ENCODE measurements around the gene EQTN. TPM values are rescaled to one million over a fixed set of nuclear protein-coding genes. Genes with fewer than 3 reads are reported as not detected.

EQTN gene
- not detected for total RNA-seq

- Histone ChIP-seq H3K27ac (ENCODE audit: low read depth, low read length) (no peak within 1 kb of the TSS), H3K4me3 (ENCODE audit: low read length in 3 of 3) (no peak within 1 kb of the TSS), H3K4me1 (ENCODE audit: control insufficient read depth in 3 of 3, insufficient read depth in 3 of 3, low read length in 3 of 3) (no peaks in the 10 kb centered on the region), H3K9ac (ENCODE audit: low read depth in 1 of 3, low read length in 3 of 3) (no peak within 1 kb of the TSS), H3K36me3 (ENCODE audit: control insufficient read depth in 3 of 3, insufficient read depth in 3 of 3, low read length in 3 of 3) (no peaks in the 10 kb centered on the region), H3K27me3 (ENCODE audit: control insufficient read depth in 3 of 3, insufficient read depth in 3 of 3, low read length in 3 of 3) (no peaks in the 10 kb centered on the region), H3K9me3 (ENCODE audit: control insufficient read depth in 3 of 3, low read length in 3 of 3) (no peaks in the 10 kb centered on the region)
Measured at GRCh38 chr9:27297050-27297449, at the start of gene EQTN. Gene EQTN, minus strand, starts transcription at chr9:27297150. Its CDS starts 95 bp downstream, at chr9:27297055.

- Histone ChIP-seq H3K27ac (ENCODE audit: low read depth, low read length) (no peak overlapping the region), H3K4me3 (ENCODE audit: low read length in 3 of 3) (no peak overlapping the region), H3K36me3 (ENCODE audit: control insufficient read depth in 3 of 3, insufficient read depth in 3 of 3, low read length in 3 of 3) (no peaks in the 10 kb centered on the region), H3K27me3 (ENCODE audit: control insufficient read depth in 3 of 3, insufficient read depth in 3 of 3, low read length in 3 of 3) (no peaks in the 10 kb centered on the region), H3K9me3 (ENCODE audit: control insufficient read depth in 3 of 3, low read length in 3 of 3) (no peaks in the 10 kb centered on the region), H3K9ac (ENCODE audit: low read depth in 1 of 3, low read length in 3 of 3) (no peak overlapping the region), H3K4me1 (ENCODE audit: control insufficient read depth in 3 of 3, insufficient read depth in 3 of 3, low read length in 3 of 3) (peaks cover 2 to 10% (median 9%) of the 10 kb centered on the region in 3 donors)
Measured at GRCh38 chr9:27344776-27345175, 47.8 kb upstream of the EQTN start.

GRCh38 chr9:27341545-27342294 lies 44.8 kb upstream of the EQTN start:
- Histone ChIP-seq H3K27me3 (ENCODE audit: control insufficient read depth in 3 of 3, insufficient read depth in 3 of 3, low read length in 3 of 3) (no peaks in the 10 kb centered on the region), H3K9ac (ENCODE audit: low read depth in 1 of 3, low read length in 3 of 3) (no peak overlapping the region), H3K4me3 (ENCODE audit: low read length in 3 of 3) (no peak overlapping the region), H3K4me1 (ENCODE audit: control insufficient read depth in 3 of 3, insufficient read depth in 3 of 3, low read length in 3 of 3) (peaks cover 17 to 30% (median 27%) of the 10 kb centered on the region in 3 donors), H3K36me3 (ENCODE audit: control insufficient read depth in 3 of 3, insufficient read depth in 3 of 3, low read length in 3 of 3) (no peaks in the 10 kb centered on the region), H3K9me3 (ENCODE audit: control insufficient read depth in 3 of 3, low read length in 3 of 3) (no peaks in the 10 kb centered on the region), H3K27ac (ENCODE audit: low read depth, low read length) (no peak overlapping the region)

- no peak overlapping the region for H3K9ac ChIP-seq (ENCODE audit: low read depth in 1 of 3, low read length in 3 of 3)
- H3K27me3 ChIP-seq (ENCODE audit: control insufficient read depth in 3 of 3, insufficient read depth in 3 of 3, low read length in 3 of 3), result no peaks in the 10 kb centered on the region
- H3K9me3 ChIP-seq (ENCODE audit: control insufficient read depth in 3 of 3, low read length in 3 of 3), result no peaks in the 10 kb centered on the region
- H3K27ac ChIP-seq (ENCODE audit: low read depth, low read length), result no peak overlapping the region
- H3K36me3 ChIP-seq (ENCODE audit: control insufficient read depth in 3 of 3, insufficient read depth in 3 of 3, low read length in 3 of 3), result no peaks in the 10 kb centered on the region
- peaks cover 17 to 30% (median 27%) of the 10 kb centered on the region in 3 donors for H3K4me1 ChIP-seq (ENCODE audit: control insufficient read depth in 3 of 3, insufficient read depth in 3 of 3, low read length in 3 of 3)
- no peak overlapping the region for H3K4me3 ChIP-seq (ENCODE audit: low read length in 3 of 3)
Measured at GRCh38 chr9:27340961-27341511, 44.1 kb upstream of the EQTN start.

- H3K27ac ChIP-seq (ENCODE audit: low read depth, low read length), result no peak overlapping the region
- H3K9me3 ChIP-seq (ENCODE audit: control insufficient read depth in 3 of 3, low read length in 3 of 3), result no peaks in the 10 kb centered on the region
- no peaks in the 10 kb centered on the region for H3K36me3 ChIP-seq (ENCODE audit: control insufficient read depth in 3 of 3, insufficient read depth in 3 of 3, low read length in 3 of 3)
- H3K4me3 ChIP-seq (ENCODE audit: low read length in 3 of 3), result no peak overlapping the region
- peaks cover 17 to 30% (median 27%) of the 10 kb centered on the region in 3 donors for H3K4me1 ChIP-seq (ENCODE audit: control insufficient read depth in 3 of 3, insufficient read depth in 3 of 3, low read length in 3 of 3)
- no peak overlapping the region for H3K9ac ChIP-seq (ENCODE audit: low read depth in 1 of 3, low read length in 3 of 3)
- H3K27me3 ChIP-seq (ENCODE audit: control insufficient read depth in 3 of 3, insufficient read depth in 3 of 3, low read length in 3 of 3), result no peaks in the 10 kb centered on the region
Measured at GRCh38 chr9:27340285-27340674, 43.3 kb upstream of the EQTN start.

GRCh38 chr9:27339661-27340284 lies 42.8 kb upstream of the EQTN start:
- Histone ChIP-seq H3K9me3 (ENCODE audit: control insufficient read depth in 3 of 3, low read length in 3 of 3) (no peaks in the 10 kb centered on the region), H3K9ac (ENCODE audit: low read depth in 1 of 3, low read length in 3 of 3) (no peak overlapping the region), H3K27ac (ENCODE audit: low read depth, low read length) (no peak overlapping the region), H3K36me3 (ENCODE audit: control insufficient read depth in 3 of 3, insufficient read depth in 3 of 3, low read length in 3 of 3) (no peaks in the 10 kb centered on the region), H3K27me3 (ENCODE audit: control insufficient read depth in 3 of 3, insufficient read depth in 3 of 3, low read length in 3 of 3) (no peaks in the 10 kb centered on the region), H3K4me1 (ENCODE audit: control insufficient read depth in 3 of 3, insufficient read depth in 3 of 3, low read length in 3 of 3) (peaks cover 17 to 30% (median 27%) of the 10 kb centered on the region in 3 donors), H3K4me3 (ENCODE audit: low read length in 3 of 3) (no peak overlapping the region)

- Histone ChIP-seq H3K4me3 (ENCODE audit: low read length in 3 of 3) (no peak overlapping the region), H3K9ac (ENCODE audit: low read depth in 1 of 3, low read length in 3 of 3) (no peak overlapping the region), H3K9me3 (ENCODE audit: control insufficient read depth in 3 of 3, low read length in 3 of 3) (no peaks in the 10 kb centered on the region), H3K4me1 (ENCODE audit: control insufficient read depth in 3 of 3, insufficient read depth in 3 of 3, low read length in 3 of 3) (peaks cover 21 to 34% (median 28%) of the 10 kb centered on the region in 3 donors), H3K36me3 (ENCODE audit: control insufficient read depth in 3 of 3, insufficient read depth in 3 of 3, low read length in 3 of 3) (no peaks in the 10 kb centered on the region), H3K27ac (ENCODE audit: low read depth, low read length) (no peak overlapping the region), H3K27me3 (ENCODE audit: control insufficient read depth in 3 of 3, insufficient read depth in 3 of 3, low read length in 3 of 3) (no peaks in the 10 kb centered on the region)
Measured at GRCh38 chr9:27338527-27338903, 41.6 kb upstream of the EQTN start.

GRCh38 chr9:27337833-27338526 lies 41.0 kb upstream of the EQTN start:
- Histone ChIP-seq H3K36me3 (ENCODE audit: control insufficient read depth in 3 of 3, insufficient read depth in 3 of 3, low read length in 3 of 3) (no peaks in the 10 kb centered on the region), H3K9me3 (ENCODE audit: control insufficient read depth in 3 of 3, low read length in 3 of 3) (no peaks in the 10 kb centered on the region), H3K27ac (ENCODE audit: low read depth, low read length) (no peak overlapping the region), H3K4me3 (ENCODE audit: low read length in 3 of 3) (no peak overlapping the region), H3K4me1 (ENCODE audit: control insufficient read depth in 3 of 3, insufficient read depth in 3 of 3, low read length in 3 of 3) (peaks cover 24 to 36% (median 32%) of the 10 kb centered on the region in 3 donors), H3K27me3 (ENCODE audit: control insufficient read depth in 3 of 3, insufficient read depth in 3 of 3, low read length in 3 of 3) (no peaks in the 10 kb centered on the region), H3K9ac (ENCODE audit: low read depth in 1 of 3, low read length in 3 of 3) (no peak overlapping the region)

- Histone ChIP-seq H3K4me1 (ENCODE audit: control insufficient read depth in 3 of 3, insufficient read depth in 3 of 3, low read length in 3 of 3) (peaks cover 24 to 36% (median 32%) of the 10 kb centered on the region in 3 donors), H3K27me3 (ENCODE audit: control insufficient read depth in 3 of 3, insufficient read depth in 3 of 3, low read length in 3 of 3) (no peaks in the 10 kb centered on the region), H3K9ac (ENCODE audit: low read depth in 1 of 3, low read length in 3 of 3) (no peak overlapping the region), H3K4me3 (ENCODE audit: low read length in 3 of 3) (no peak overlapping the region), H3K36me3 (ENCODE audit: control insufficient read depth in 3 of 3, insufficient read depth in 3 of 3, low read length in 3 of 3) (no peaks in the 10 kb centered on the region), H3K9me3 (ENCODE audit: control insufficient read depth in 3 of 3, low read length in 3 of 3) (no peaks in the 10 kb centered on the region), H3K27ac (ENCODE audit: low read depth, low read length) (no peak overlapping the region)
Measured at GRCh38 chr9:27337236-27337635, 40.3 kb upstream of the EQTN start.

GRCh38 chr9:27336829-27337228 lies 39.9 kb upstream of the EQTN start:
- Histone ChIP-seq H3K9ac (ENCODE audit: low read depth in 1 of 3, low read length in 3 of 3) (no peak overlapping the region), H3K36me3 (ENCODE audit: control insufficient read depth in 3 of 3, insufficient read depth in 3 of 3, low read length in 3 of 3) (no peaks in the 10 kb centered on the region), H3K27me3 (ENCODE audit: control insufficient read depth in 3 of 3, insufficient read depth in 3 of 3, low read length in 3 of 3) (no peaks in the 10 kb centered on the region), H3K9me3 (ENCODE audit: control insufficient read depth in 3 of 3, low read length in 3 of 3) (no peaks in the 10 kb centered on the region), H3K4me3 (ENCODE audit: low read length in 3 of 3) (no peak overlapping the region), H3K4me1 (ENCODE audit: control insufficient read depth in 3 of 3, insufficient read depth in 3 of 3, low read length in 3 of 3) (peaks cover 24 to 36% (median 32%) of the 10 kb centered on the region in 3 donors), H3K27ac (ENCODE audit: low read depth, low read length) (no peak overlapping the region)
